HG03520 (cell line): Measurements from ENCODE around the gene FHDC1.
"Not testable (repeated sequence)": the region's sequence is repeated elsewhere in the genome, so short reads cannot be mapped to it uniquely, and the experiment has no call there.

ENCODE experiments used
- ATAC-seq: cut with Tn5 transposase; IDR thresholded peaks from one replicate; pipeline ENCODE4 v1.9.1; 2021; ENCODE audit warnings: mild to moderate bottlenecking, moderate library complexity; ENCODE audit not compliant: unreplicated experiment

The FHDC1 gene

DNA sequence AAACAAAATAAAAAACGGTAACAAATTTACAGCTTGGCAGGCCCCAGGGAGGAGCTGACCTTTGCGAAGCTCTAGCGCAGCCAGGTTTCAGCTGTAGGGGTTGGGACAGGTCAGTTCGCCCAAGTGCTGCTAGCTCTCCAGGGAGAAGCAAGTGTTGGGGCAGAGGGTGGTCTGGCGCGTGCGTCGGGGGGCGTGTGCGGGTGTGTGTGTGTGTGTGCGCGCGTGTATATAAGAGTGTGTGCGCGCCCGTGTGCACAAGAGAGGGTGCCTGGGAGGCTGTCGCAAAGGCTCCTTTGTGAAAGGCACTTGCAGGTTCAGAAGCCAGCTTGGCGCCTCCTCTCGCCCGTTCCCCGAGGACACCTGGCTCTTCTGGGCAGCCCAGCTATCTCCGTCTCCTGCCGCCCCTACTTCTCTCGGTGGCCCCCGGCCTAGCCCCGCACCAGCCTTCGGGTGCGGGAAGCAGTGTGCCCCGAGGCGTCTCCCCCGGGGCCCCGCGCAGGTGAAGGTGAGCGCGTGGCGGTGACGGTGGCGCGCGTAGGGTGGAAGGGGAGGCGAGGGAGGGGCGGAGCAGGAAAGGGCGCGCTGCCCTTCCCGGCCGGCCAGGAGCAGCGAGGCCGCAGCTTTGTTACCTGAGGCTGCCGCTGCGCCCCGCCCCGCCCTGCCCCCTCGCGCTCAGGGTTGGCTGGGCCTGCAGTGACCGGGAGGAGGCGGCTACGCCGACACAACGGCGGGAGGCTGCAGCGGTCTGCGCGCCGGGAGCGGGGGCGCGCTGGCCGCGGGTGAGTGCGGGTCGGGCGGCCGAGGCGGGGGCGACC is at the start of gene FHDC1:
FHDC1 (plus strand) TSS at position 693 of the 815 bp plus-strand sequence. CDS start 6,735 bp downstream, outside the sequence.
- no peak for ATAC-seq

DNA sequence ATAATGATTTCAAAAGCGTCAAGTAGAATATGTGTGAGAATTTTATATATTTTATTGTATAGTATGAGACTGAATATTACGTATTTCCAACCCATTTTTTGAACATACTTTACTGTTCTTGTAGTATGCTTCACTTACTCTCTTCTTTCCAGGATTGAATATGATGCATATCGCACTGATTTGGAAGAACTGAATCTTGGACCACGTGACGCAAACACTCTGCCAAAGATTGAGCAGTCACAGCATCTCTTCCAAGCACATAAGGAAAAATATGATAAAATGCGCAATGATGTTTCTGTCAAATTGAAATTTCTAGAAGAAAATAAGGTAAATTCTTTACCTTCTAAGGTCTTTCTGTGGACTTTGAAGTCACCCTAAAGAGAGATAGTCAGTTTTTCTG is 48.1 kb upstream of the FHDC1 start:
- ATAC-seq: no peak

GRCh38 chr4:152892974-152893373 is 43.1 kb upstream of the FHDC1 start:
- no peak for ATAC-seq

DNA sequence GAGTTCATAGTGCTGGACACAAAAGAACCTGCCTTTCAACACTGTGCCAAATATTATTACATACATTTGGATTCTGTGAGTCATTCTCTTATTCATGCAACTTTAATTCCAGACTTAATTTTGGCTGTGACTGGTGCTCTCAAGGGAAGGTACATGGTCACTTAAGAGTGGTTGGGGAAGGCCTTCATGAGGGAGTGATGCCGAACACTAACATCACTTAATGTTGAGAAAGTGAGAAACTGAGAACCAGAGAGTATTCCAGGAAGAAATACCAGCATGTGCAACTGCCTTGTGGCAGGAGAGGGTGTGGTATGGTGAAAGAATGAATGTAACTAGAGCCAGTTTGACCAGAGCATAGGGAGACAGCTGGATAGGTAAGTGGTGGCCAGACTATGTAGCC is 41.5 kb upstream of the FHDC1 start:
- no peak for ATAC-seq

- ATAC-seq: no peak
Observed at GRCh38 chr4:152896811-152897210, 39.3 kb upstream of the FHDC1 start.

GRCh38 chr4:152898133-152898532 is 38.0 kb upstream of the FHDC1 start:
- ATAC-seq: not testable (repeated sequence)

DNA sequence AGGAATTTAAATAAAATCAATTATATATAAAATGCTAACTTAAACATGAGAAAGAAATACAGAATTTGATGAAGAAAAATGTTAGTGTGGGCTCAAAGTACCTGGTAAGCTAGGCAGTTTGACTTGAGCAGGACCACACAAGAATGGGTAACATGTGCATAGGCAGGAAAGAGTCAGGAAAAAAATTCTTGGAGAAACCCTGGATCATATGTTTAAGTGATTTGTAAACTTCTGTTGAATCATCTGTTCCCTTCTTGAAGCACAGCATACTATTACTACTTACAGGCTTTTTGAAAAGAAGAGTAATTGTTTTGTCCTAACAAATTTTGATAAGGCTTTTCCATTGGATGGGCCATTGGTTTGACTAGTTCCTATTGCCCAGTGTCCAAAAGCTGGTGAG is 37.5 kb upstream of the FHDC1 start:
- no peak for ATAC-seq

- ATAC-seq: no peak
Observed at GRCh38 chr4:152900395-152900794, 35.7 kb upstream of the FHDC1 start.

DNA sequence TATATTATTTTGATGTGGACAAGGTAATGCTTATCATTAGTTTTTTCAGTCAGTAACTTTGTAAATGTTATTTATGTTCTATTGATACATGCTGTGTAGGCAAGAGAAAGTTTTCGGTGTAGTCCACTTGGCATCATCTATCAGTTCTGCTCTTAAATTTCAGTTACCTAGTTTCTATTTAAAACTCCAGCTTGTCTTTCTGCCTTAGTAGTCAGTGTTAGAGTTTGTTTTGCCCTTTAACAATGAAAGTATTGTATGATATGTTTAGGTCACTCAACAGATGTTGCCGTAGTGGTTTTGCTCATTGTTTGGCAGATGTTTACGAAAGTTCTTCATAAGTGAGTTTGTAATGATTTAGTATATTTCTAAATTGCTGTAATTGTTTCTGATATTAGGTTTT is 34.9 kb upstream of the FHDC1 start:
- no peak for ATAC-seq

DNA sequence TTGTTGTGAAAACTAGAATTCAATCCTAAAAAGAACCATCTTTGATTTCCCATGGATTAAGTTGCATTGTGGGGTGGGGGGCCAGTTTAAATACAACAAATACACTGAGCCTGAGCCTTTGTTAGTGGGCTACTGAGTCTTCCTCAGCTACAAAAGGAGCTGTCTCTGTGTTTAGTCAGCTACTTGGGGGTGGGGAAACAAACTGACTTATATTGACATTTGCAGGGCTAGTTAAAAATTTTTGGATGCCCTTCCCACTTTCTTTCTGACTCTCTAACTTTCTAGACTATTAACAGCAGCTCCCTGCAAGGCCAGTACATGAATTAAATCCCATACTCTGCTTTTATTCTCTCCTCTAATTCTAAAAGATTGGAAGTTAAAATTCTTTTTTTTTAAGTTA is 32.5 kb upstream of the FHDC1 start:
- ATAC-seq: no peak

- no peak for ATAC-seq
Observed at GRCh38 chr4:152909901-152910300, 26.2 kb upstream of the FHDC1 start.

DNA sequence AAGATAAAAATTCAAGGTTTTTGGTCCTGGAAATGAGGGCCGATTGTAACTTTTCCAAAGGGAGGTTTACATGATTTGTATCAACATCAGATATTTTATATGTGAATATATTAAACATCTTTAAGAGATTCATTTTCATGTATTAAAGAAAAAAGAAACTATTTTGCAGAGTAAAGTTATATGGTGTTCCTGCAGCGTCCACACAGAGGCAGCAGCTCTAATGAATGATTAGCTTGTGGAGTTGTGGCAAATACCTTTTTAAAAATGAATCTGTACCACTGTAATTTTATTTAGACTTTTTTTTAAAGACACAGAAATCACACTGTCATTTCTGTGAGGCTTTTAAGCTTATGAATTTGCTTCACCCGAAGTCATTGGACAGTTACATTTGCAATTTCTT is 25.6 kb upstream of the FHDC1 start:
- ATAC-seq: no peak

- no peak for ATAC-seq
Observed at GRCh38 chr4:152917543-152918395, 18.4 kb upstream of the FHDC1 start.

DNA sequence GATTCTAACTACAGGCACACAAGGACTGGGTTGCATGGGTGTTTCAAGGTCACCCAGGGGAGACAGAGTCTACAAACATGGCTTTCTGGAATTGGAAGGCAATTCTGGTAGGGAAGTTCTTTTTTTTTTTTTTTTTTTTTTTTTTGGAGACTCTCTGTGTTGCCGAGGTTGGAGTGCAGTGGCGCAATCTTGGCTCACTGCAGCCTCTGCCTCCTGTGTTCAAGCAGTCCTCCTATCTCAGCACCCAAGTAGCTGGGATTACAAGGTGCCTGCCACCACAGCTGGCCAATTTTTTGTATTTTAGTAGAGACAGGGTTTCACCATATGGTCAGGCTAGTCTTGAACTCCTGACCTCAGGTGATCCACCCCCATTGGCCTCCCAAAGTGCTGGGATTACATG is 16.3 kb upstream of the FHDC1 start:
- no peak for ATAC-seq

GRCh38 chr4:152920768-152921167 is 15.4 kb upstream of the FHDC1 start:
- ATAC-seq: no peak

- no peak for ATAC-seq
Observed at GRCh38 chr4:152921284-152921683, 14.8 kb upstream of the FHDC1 start.

DNA sequence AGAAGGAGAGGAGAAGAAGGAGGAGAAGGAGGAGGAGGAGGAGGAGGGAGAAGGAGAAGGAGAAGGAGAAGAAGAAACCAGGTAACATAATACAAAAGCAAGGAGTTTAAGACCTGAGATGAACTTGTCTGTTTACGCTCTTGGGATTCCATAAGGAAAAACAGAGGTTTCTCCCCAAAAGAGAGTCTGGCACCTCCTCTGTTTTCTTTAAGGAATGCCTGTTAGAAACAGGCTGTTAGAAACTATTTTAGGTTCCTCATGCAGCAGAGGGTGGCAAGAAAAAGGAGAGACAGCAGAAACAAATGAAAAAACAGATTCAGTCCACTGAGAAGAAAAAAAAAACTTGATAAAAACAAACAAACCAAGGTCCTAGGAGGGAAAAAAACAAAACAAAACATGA is 10.3 kb upstream of the FHDC1 start:
- ATAC-seq: no peak

DNA sequence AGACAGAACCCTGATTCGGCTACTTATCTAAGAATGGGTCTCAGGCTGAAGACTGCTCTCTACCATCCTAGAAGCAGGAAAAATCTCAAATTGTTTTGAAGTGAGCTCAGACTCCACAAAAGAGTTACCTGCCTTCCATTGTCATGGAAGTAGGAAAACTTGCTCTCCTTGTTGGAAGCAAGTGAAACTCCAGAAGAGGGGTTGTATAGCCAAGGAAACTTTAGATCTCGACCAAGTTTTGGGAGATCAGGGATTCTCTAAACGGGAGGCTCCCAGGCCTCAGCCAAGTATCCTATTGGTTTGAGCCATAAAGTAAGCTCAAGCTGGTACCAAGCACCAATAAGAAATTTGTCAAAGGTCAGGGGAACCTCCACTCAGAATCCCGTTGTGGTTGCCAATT is 9.2 kb upstream of the FHDC1 start:
- ATAC-seq: no peak

DNA sequence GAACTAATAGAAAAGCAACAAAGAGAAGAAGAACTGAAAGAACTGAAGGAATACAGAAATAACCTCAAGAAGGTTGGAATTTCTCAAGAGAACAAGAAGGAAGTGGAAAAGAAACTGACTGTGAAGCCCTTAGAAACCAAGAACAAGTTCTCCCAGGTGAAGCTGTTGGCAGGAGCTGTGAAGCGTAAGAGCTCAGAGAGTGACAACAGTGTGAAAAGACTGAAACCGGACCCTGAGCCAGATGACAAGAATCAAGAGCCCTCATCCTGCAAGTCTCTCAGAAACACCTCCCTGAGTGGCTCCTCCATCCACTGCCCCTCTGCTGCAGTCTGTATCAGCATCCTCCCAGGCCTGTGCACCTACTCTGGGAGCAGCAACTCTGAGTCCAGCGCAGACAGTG is 8.4 kb upstream of the FHDC1 start:
- no peak for ATAC-seq

- ATAC-seq: no peak
Observed at GRCh38 chr4:152928286-152928685, 7.8 kb upstream of the FHDC1 start.

- no peak for ATAC-seq
Observed at GRCh38 chr4:152929888-152930287, 6.2 kb upstream of the FHDC1 start.

DNA sequence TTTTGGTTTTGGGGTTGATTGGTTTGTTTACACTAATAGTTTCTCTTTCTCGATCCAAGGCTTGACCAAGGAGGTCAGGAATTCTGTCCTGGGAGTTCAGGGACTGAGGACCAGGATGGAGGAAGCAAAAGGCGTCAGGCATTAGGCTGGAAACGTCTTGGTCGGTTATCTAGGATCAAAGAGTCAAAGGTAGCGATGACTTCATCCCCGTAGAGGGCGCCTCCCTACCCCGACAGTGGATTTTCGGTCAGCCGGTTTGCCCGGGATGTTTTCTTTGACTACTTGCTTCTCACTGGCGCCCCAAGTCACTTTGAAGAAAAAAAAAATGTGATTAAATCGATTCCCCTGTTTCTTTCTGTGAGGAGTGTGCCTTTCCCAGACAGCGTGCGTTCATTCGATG is 980 bp upstream of the FHDC1 start:
- ATAC-seq: no peak
